Tibial nerve (tissue), 4 donors: Measurements from ENCODE around the gene FCHSD2. TPM values are rescaled to one million over a fixed set of nuclear protein-coding genes. Genes with fewer than 3 reads are reported as not detected.

Experiments used
- DNase-seq, 2 donors: peaks; one replicate each; pipeline ENCODE4 v3.0.0-alpha.2; 2019; ENCODE audit warnings: low spot score in 2 of 2
- H3K27ac ChIP-seq, 4 donors: fragments of 200-600 bp; sonication (generic) in 3 of 4; one replicate each; pipeline ENCODE4 v1.5.1; 2017 to 2019; ENCODE audit warnings: mild to moderate bottlenecking in 1 of 4
- H3K27me3 ChIP-seq, 2 donors: fragments of 200-600 bp; sonication (generic) in 1 of 2; one replicate each; pipeline versions ENCODE4 v1.5.1 to v1.6.0; 2017 to 2019
- H3K36me3 ChIP-seq, 3 donors: fragments of 200-600 bp; sonication (generic); one replicate each; pipeline ENCODE4 v1.5.1; 2018 to 2019
- H3K4me1 ChIP-seq, 4 donors: fragments of 200-600 bp; sonication (generic) in 3 of 4; one replicate each; pipeline ENCODE4 v1.5.1; 2017 to 2019
- H3K4me3 ChIP-seq, 4 donors: fragments of 200-600 bp; sonication (generic) in 3 of 4; one replicate each; pipeline ENCODE4 v1.5.1; 2017 to 2019; ENCODE audit warnings: mild to moderate bottlenecking in 1 of 4, moderate library complexity in 1 of 4
- H3K9me3 ChIP-seq, 4 donors: fragments of 200-600 bp; sonication (generic) in 3 of 4; one replicate each; pipeline ENCODE4 v1.5.1; 2017 to 2019
- EP300 ChIP-seq, 2 donors: sonication (generic); formaldehyde crosslinking; IDR thresholded peaks; one replicate each; pipeline ENCODE4 v1.6.1; 2017; ENCODE audit warnings: antibody characterized with exemption in 2 of 2, mild to moderate bottlenecking in 1 of 2
- POLR2A ChIP-seq, 2 donors: fragments of 450-650 bp; IDR thresholded peaks; one replicate each; pipeline ENCODE4 v1.6.1; 2017; ENCODE audit warnings: antibody characterized with exemption in 2 of 2, mild to moderate bottlenecking in 2 of 2, moderate library complexity in 2 of 2
- WGBS, 2 donors: methylation state at CpG; one replicate each; pipeline ENCODE4 v1.1.5; 2018; 5-methylcytosine and 5-hydroxymethylcytosine counted together
- total RNA-seq, 4 donors: library from RNA; depleted of rRNA; stranded (reverse); fragments of >200 nt; gene quantifications; one replicate each; pipeline ENCODE4 v1.1.0, GENCODE V29; 2016
- TF ChIP-seq, protein P1 (sequence below), 5 experiments: fragments of 200-600 bp in 3 of 5; fragments of 450-650 bp in 2 of 5; sonication (generic) in 3 of 5; IDR thresholded peaks; one replicate each; pipeline ENCODE4 v1.5.1; 2016 to 2019; ENCODE audit warnings: antibody characterized with exemption in 5 of 5, mild to moderate bottlenecking in 3 of 5, moderate library complexity in 2 of 5

FCHSD2 gene
- total RNA-seq, 4 donors from 2014 or later, result 19.5 to 29.1 (median 22.8) TPM

DNA sequence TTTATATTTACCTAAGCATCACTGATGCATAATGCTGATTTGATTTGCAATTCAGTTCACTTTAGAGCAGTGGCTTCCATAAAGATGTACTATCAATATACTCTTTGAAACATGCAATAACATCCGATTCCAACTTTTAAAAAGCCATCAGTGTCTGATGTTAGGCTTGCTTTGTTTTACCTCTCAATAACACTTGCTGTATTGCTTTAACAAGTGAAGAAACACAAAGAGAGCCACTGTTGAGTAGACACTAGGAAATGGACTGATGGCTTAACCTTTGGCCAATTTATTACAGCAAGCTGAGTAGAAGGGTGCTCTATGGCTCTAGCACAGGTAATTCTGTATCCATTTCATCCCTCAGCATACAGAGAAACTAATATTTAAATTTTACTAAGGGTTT, 122.1 kb downstream of the FCHSD2 start:
- Histone ChIP-seq H3K4me3 (no peak overlapping the region), H3K27me3 (no peaks in the 10 kb centered on the region), H3K36me3 (peaks cover 0 to 8% (median 0%) of the 10 kb centered on the region in 3 donors), H3K9me3 (peaks cover 0 to 22% (median 10%) of the 10 kb centered on the region in 4 donors), H3K27ac (no peak overlapping the region), H3K4me1 (peaks cover 0 to 25% (median 0%) of the 10 kb centered on the region in 4 donors)
- DNase-seq, result no peak
- WGBS, 2 donors, result 52 to 61% methylated on average over 1 of the region's 1 CpG
- TF ChIP-seq POLR2A (IDR thresholded peaks at IDR 0.05) (no peak), EP300 (IDR thresholded peaks at IDR 0.05) (no peak)
- TF ChIP-seq, protein P1, sequence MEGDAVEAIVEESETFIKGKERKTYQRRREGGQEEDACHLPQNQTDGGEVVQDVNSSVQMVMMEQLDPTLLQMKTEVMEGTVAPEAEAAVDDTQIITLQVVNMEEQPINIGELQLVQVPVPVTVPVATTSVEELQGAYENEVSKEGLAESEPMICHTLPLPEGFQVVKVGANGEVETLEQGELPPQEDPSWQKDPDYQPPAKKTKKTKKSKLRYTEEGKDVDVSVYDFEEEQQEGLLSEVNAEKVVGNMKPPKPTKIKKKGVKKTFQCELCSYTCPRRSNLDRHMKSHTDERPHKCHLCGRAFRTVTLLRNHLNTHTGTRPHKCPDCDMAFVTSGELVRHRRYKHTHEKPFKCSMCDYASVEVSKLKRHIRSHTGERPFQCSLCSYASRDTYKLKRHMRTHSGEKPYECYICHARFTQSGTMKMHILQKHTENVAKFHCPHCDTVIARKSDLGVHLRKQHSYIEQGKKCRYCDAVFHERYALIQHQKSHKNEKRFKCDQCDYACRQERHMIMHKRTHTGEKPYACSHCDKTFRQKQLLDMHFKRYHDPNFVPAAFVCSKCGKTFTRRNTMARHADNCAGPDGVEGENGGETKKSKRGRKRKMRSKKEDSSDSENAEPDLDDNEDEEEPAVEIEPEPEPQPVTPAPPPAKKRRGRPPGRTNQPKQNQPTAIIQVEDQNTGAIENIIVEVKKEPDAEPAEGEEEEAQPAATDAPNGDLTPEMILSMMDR (IDR thresholded peaks at IDR 0.05), result no peak

DNA sequence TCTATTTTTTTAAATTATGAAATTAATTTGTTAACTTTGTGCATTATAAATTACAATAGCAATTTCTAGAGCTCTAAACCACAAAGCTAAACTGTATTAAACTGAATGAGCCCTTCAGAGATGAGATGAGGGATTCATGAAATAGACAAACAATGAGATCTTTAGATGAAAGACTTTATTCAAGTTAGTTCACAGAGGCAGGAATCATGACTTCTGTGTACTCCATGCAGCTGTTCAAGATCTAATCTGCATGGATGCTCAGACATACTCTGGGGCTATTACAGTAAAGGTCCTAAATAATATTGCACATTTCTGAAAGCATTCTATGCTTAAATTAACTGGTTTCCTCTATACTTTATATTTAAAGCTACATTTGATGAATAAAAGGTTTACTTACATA, 122.7 kb downstream of the FCHSD2 start:
- Histone ChIP-seq H3K9me3 (peaks cover 0 to 16% (median 7%) of the 10 kb centered on the region in 4 donors), H3K36me3 (peaks cover 0 to 3% (median 0%) of the 10 kb centered on the region in 3 donors), H3K27me3 (no peaks in the 10 kb centered on the region), H3K4me3 (no peak overlapping the region), H3K4me1 (peaks cover 0 to 25% (median 0%) of the 10 kb centered on the region in 4 donors), H3K27ac (no peak overlapping the region)
- DNase-seq, result no peak
- TF ChIP-seq POLR2A (IDR thresholded peaks at IDR 0.05) (no peak), EP300 (IDR thresholded peaks at IDR 0.05) (no peak)
- TF ChIP-seq, protein P1 (IDR thresholded peaks at IDR 0.05), result no peak

- no peak for TF ChIP-seq POLR2A (IDR thresholded peaks at IDR 0.05)
- TF ChIP-seq EP300 (IDR thresholded peaks at IDR 0.05), result no peak
- TF ChIP-seq, protein P1 (IDR thresholded peaks at IDR 0.05), result no peak
- H3K4me3 ChIP-seq, result no peak overlapping the region
- no peaks in the 10 kb centered on the region for H3K36me3 ChIP-seq
- H3K9me3 ChIP-seq, result peaks cover 0 to 10% (median 3%) of the 10 kb centered on the region in 4 donors
- peaks cover 0 to 25% (median 0%) of the 10 kb centered on the region in 4 donors for H3K4me1 ChIP-seq
- no peak overlapping the region for H3K27ac ChIP-seq
- no peak for DNase-seq
- H3K27me3 ChIP-seq, result no peaks in the 10 kb centered on the region
Measured at GRCh38 chr11:73018856-73019255, 123.3 kb downstream of the FCHSD2 start.

- no peak overlapping the region for H3K4me3 ChIP-seq
- DNase-seq, result no peak
- H3K27me3 ChIP-seq, result no peaks in the 10 kb centered on the region
- peaks cover 0 to 25% (median 0%) of the 10 kb centered on the region in 4 donors for H3K4me1 ChIP-seq
- H3K9me3 ChIP-seq, result no peaks in the 10 kb centered on the region
- TF ChIP-seq EP300 (IDR thresholded peaks at IDR 0.05), result no peak
- TF ChIP-seq POLR2A (IDR thresholded peaks at IDR 0.05), result no peak
- TF ChIP-seq, protein P1 (IDR thresholded peaks at IDR 0.05), result no peak
- 90 to 93% methylated on average over 8 of the region's 8 CpGs for WGBS, 2 donors
- H3K36me3 ChIP-seq, result peaks cover 0 to 6% (median 0%) of the 10 kb centered on the region in 3 donors
- H3K27ac ChIP-seq, result no peak overlapping the region
Measured at GRCh38 chr11:73017024-73017751, 124.9 kb downstream of the FCHSD2 start.

DNA sequence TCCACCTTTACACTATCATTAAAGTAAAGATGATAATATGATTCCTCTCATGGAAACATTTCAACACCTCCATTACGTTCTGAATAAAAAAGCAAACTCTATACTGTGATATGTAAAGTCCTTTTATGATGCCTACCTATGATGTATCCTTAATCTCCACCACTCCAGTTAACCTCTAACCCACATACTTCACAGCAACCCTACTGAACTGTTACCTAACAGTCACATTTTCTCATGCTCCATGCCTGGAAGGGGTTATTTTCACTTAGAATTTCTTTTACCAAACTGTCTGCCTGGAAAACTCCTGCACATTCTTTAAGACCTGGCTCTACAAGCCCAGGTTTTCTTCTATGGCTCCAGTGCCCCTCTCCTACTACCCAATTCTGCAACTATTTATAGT, 129.1 kb downstream of the FCHSD2 start:
- Histone ChIP-seq H3K4me3 (no peak overlapping the region), H3K9me3 (peaks cover 0 to 28% (median 9%) of the 10 kb centered on the region in 4 donors), H3K27me3 (no peaks in the 10 kb centered on the region), H3K27ac (no peak overlapping the region), H3K4me1 (peaks cover 0 to 3% (median 0%) of the 10 kb centered on the region in 4 donors), H3K36me3 (peaks cover 0 to 35% (median 0%) of the 10 kb centered on the region in 3 donors)
- TF ChIP-seq, protein P1 (IDR thresholded peaks at IDR 0.05), result no peak
- no peak for TF ChIP-seq EP300 (IDR thresholded peaks at IDR 0.05)
- no peak for TF ChIP-seq POLR2A (IDR thresholded peaks at IDR 0.05)
- DNase-seq, result no peak
- WGBS, 2 donors, result 79 to 89% methylated on average over 1 of the region's 1 CpG
